ENCODE results near the gene RPP25L. TPM values are rescaled to one million over a fixed set of nuclear protein-coding genes. Genes with fewer than 3 reads are reported as not detected.

Gene RPP25L
- total RNA-seq, result 25.6 TPM

- H3K9me3 ChIP-seq (ENCODE audit: control insufficient read depth in 3 of 3, low read length in 3 of 3), result no peaks in the 10 kb centered on the region
- H3K36me3 ChIP-seq (ENCODE audit: control insufficient read depth in 3 of 3, insufficient read depth in 3 of 3, low read length in 3 of 3), result peaks cover 22 to 38% (median 35%) of the 10 kb centered on the region in 3 donors
- peaks cover 28 to 34% (median 29%) of the 10 kb centered on the region in 3 donors for H3K4me1 ChIP-seq (ENCODE audit: control insufficient read depth in 3 of 3, insufficient read depth in 3 of 3, low read length in 3 of 3)
- H3K9ac ChIP-seq (ENCODE audit: low read depth in 1 of 3, low read length in 3 of 3), result peak within 1 kb of the TSS; percentile 93 to 98 (median 95)
- H3K27ac ChIP-seq (ENCODE audit: low read depth, low read length), result peak within 1 kb of the TSS; percentile 88
- H3K27me3 ChIP-seq (ENCODE audit: control insufficient read depth in 3 of 3, insufficient read depth in 3 of 3, low read length in 3 of 3), result no peaks in the 10 kb centered on the region
- H3K4me3 ChIP-seq (ENCODE audit: low read length in 3 of 3), result peak within 1 kb of the TSS; percentile 90 to 94 (median 93)
These were observed at the start of gene RPP25L for GRCh38 chr9:34611811-34612787. Gene RPP25L, minus strand, starts transcription at chr9:34612097. Its CDS starts 801 bp downstream, at chr9:34611296.

- Histone ChIP-seq H3K9me3 (ENCODE audit: control insufficient read depth in 3 of 3, low read length in 3 of 3) (no peaks in the 10 kb centered on the region), H3K4me3 (ENCODE audit: low read length in 3 of 3) (no peak overlapping the region), H3K27me3 (ENCODE audit: control insufficient read depth in 3 of 3, insufficient read depth in 3 of 3, low read length in 3 of 3) (no peaks in the 10 kb centered on the region), H3K9ac (ENCODE audit: low read depth in 1 of 3, low read length in 3 of 3) (no peak overlapping the region), H3K36me3 (ENCODE audit: control insufficient read depth in 3 of 3, insufficient read depth in 3 of 3, low read length in 3 of 3) (peaks cover 18 to 44% (median 27%) of the 10 kb centered on the region in 3 donors), H3K4me1 (ENCODE audit: control insufficient read depth in 3 of 3, insufficient read depth in 3 of 3, low read length in 3 of 3) (peaks cover 11 to 16% (median 16%) of the 10 kb centered on the region in 3 donors), H3K27ac (ENCODE audit: low read depth, low read length) (no peak overlapping the region)
These were observed 47.8 kb upstream of the RPP25L start for GRCh38 chr9:34659592-34660253.

GRCh38 chr9:34658461-34658860 is 46.6 kb upstream of the RPP25L start:
- no peak overlapping the region for H3K4me3 ChIP-seq (ENCODE audit: low read length in 3 of 3)
- peaks cover 18 to 23% (median 22%) of the 10 kb centered on the region in 3 donors for H3K4me1 ChIP-seq (ENCODE audit: control insufficient read depth in 3 of 3, insufficient read depth in 3 of 3, low read length in 3 of 3)
- H3K36me3 ChIP-seq (ENCODE audit: control insufficient read depth in 3 of 3, insufficient read depth in 3 of 3, low read length in 3 of 3), result peaks cover 18 to 44% (median 27%) of the 10 kb centered on the region in 3 donors
- H3K27ac ChIP-seq (ENCODE audit: low read depth, low read length), result no peak overlapping the region
- no peaks in the 10 kb centered on the region for H3K9me3 ChIP-seq (ENCODE audit: control insufficient read depth in 3 of 3, low read length in 3 of 3)
- H3K27me3 ChIP-seq (ENCODE audit: control insufficient read depth in 3 of 3, insufficient read depth in 3 of 3, low read length in 3 of 3), result no peaks in the 10 kb centered on the region
- H3K9ac ChIP-seq (ENCODE audit: low read depth in 1 of 3, low read length in 3 of 3), result no peak overlapping the region

GRCh38 chr9:34656992-34657391 is 45.1 kb upstream of the RPP25L start:
- Histone ChIP-seq H3K27ac (ENCODE audit: low read depth, low read length) (no peak overlapping the region), H3K27me3 (ENCODE audit: control insufficient read depth in 3 of 3, insufficient read depth in 3 of 3, low read length in 3 of 3) (no peaks in the 10 kb centered on the region), H3K4me3 (ENCODE audit: low read length in 3 of 3) (no peak overlapping the region), H3K36me3 (ENCODE audit: control insufficient read depth in 3 of 3, insufficient read depth in 3 of 3, low read length in 3 of 3) (peaks cover 18 to 40% (median 27%) of the 10 kb centered on the region in 3 donors), H3K9ac (ENCODE audit: low read depth in 1 of 3, low read length in 3 of 3) (no peak overlapping the region), H3K4me1 (ENCODE audit: control insufficient read depth in 3 of 3, insufficient read depth in 3 of 3, low read length in 3 of 3) (peaks cover 30 to 37% (median 36%) of the 10 kb centered on the region in 3 donors), H3K9me3 (ENCODE audit: control insufficient read depth in 3 of 3, low read length in 3 of 3) (no peaks in the 10 kb centered on the region)

GRCh38 chr9:34655394-34655793 is 43.5 kb upstream of the RPP25L start:
- H3K9me3 ChIP-seq (ENCODE audit: control insufficient read depth in 3 of 3, low read length in 3 of 3), result no peaks in the 10 kb centered on the region
- H3K9ac ChIP-seq (ENCODE audit: low read depth in 1 of 3, low read length in 3 of 3), result peak overlapping the region in 1 of 3 donors; percentile 33
- H3K27ac ChIP-seq (ENCODE audit: low read depth, low read length), result no peak overlapping the region
- H3K4me3 ChIP-seq (ENCODE audit: low read length in 3 of 3), result no peak overlapping the region
- peaks cover 38 to 49% (median 47%) of the 10 kb centered on the region in 3 donors for H3K4me1 ChIP-seq (ENCODE audit: control insufficient read depth in 3 of 3, insufficient read depth in 3 of 3, low read length in 3 of 3)
- H3K27me3 ChIP-seq (ENCODE audit: control insufficient read depth in 3 of 3, insufficient read depth in 3 of 3, low read length in 3 of 3), result no peaks in the 10 kb centered on the region
- peaks cover 7 to 25% (median 23%) of the 10 kb centered on the region in 3 donors for H3K36me3 ChIP-seq (ENCODE audit: control insufficient read depth in 3 of 3, insufficient read depth in 3 of 3, low read length in 3 of 3)

- Histone ChIP-seq H3K4me1 (ENCODE audit: control insufficient read depth in 3 of 3, insufficient read depth in 3 of 3, low read length in 3 of 3) (peaks cover 38 to 49% (median 47%) of the 10 kb centered on the region in 3 donors), H3K9ac (ENCODE audit: low read depth in 1 of 3, low read length in 3 of 3) (peak overlapping the region in 1 of 3 donors; percentile 54), H3K4me3 (ENCODE audit: low read length in 3 of 3) (peak overlapping the region in 2 of 3 donors; percentile 7 to 9)
These were observed 42.6 kb upstream of the RPP25L start for GRCh38 chr9:34654323-34655051.

GRCh38 chr9:34653151-34654072 is 41.5 kb upstream of the RPP25L start:
- Histone ChIP-seq H3K27ac (ENCODE audit: low read depth, low read length) (peak overlapping the region; percentile 72), H3K4me3 (ENCODE audit: low read length in 3 of 3) (peak overlapping the region; percentile 34 to 96 (median 88)), H3K4me1 (ENCODE audit: control insufficient read depth in 3 of 3, insufficient read depth in 3 of 3, low read length in 3 of 3) (peaks cover 42 to 59% (median 51%) of the 10 kb centered on the region in 3 donors), H3K27me3 (ENCODE audit: control insufficient read depth in 3 of 3, insufficient read depth in 3 of 3, low read length in 3 of 3) (no peaks in the 10 kb centered on the region), H3K36me3 (ENCODE audit: control insufficient read depth in 3 of 3, insufficient read depth in 3 of 3, low read length in 3 of 3) (peaks cover 15 to 32% (median 29%) of the 10 kb centered on the region in 3 donors), H3K9ac (ENCODE audit: low read depth in 1 of 3, low read length in 3 of 3) (peak overlapping the region; percentile 80 to 92 (median 85)), H3K9me3 (ENCODE audit: control insufficient read depth in 3 of 3, low read length in 3 of 3) (no peaks in the 10 kb centered on the region)

More at GRCh38 chr9:34654323-34655051, 42.6 kb upstream of the RPP25L start:
- Histone ChIP-seq H3K27ac (ENCODE audit: low read depth, low read length) (peak overlapping the region; percentile 72), H3K9me3 (ENCODE audit: control insufficient read depth in 3 of 3, low read length in 3 of 3) (no peaks in the 10 kb centered on the region), H3K36me3 (ENCODE audit: control insufficient read depth in 3 of 3, insufficient read depth in 3 of 3, low read length in 3 of 3) (peaks cover 5 to 23% (median 20%) of the 10 kb centered on the region in 3 donors), H3K27me3 (ENCODE audit: control insufficient read depth in 3 of 3, insufficient read depth in 3 of 3, low read length in 3 of 3) (no peaks in the 10 kb centered on the region)

- Histone ChIP-seq H3K27ac (ENCODE audit: low read depth, low read length) (peak overlapping the region; percentile 72), H3K4me1 (ENCODE audit: control insufficient read depth in 3 of 3, insufficient read depth in 3 of 3, low read length in 3 of 3) (peaks cover 49 to 67% (median 59%) of the 10 kb centered on the region in 3 donors)
These were observed 40.7 kb upstream of the RPP25L start for GRCh38 chr9:34652602-34653000.

More at GRCh38 chr9:34652602-34653000, 40.7 kb upstream of the RPP25L start:
- no peaks in the 10 kb centered on the region for H3K9me3 ChIP-seq (ENCODE audit: control insufficient read depth in 3 of 3, low read length in 3 of 3)
- H3K4me3 ChIP-seq (ENCODE audit: low read length in 3 of 3), result peak overlapping the region; percentile 73 to 96 (median 88)
- no peaks in the 10 kb centered on the region for H3K27me3 ChIP-seq (ENCODE audit: control insufficient read depth in 3 of 3, insufficient read depth in 3 of 3, low read length in 3 of 3)
- peak overlapping the region; percentile 80 to 92 (median 85) for H3K9ac ChIP-seq (ENCODE audit: low read depth in 1 of 3, low read length in 3 of 3)
- peaks cover 19 to 30% (median 30%) of the 10 kb centered on the region in 3 donors for H3K36me3 ChIP-seq (ENCODE audit: control insufficient read depth in 3 of 3, insufficient read depth in 3 of 3, low read length in 3 of 3)

Measured in skeletal muscle tissue (tissue), 4 donors.